Daoy (cell line): ENCODE results near the gene PP2D1. TPM values are rescaled to one million over a fixed set of nuclear protein-coding genes. Genes with fewer than 3 reads are reported as not detected.
"Not testable (repeated sequence)": the region's sequence is repeated elsewhere in the genome, so short reads cannot be mapped to it uniquely, and the experiment has no call there.

Source experiments
- DNase-seq: peaks from one replicate; pipeline ENCODE4 v3.0.0-alpha.2; 2015; ENCODE audit warnings: low read depth
- total RNA-seq: library from RNA; depleted of rRNA; stranded (reverse); fragments of >200 nt; shearing (Covaris generic); gene quantifications from 2 replicates; pipeline ENCODE4 v1.2.3, GENCODE V29; 2014; rRNA removed

PP2D1 gene
- total RNA-seq, 1 experiment from 2014 or later = not detected

DNA sequence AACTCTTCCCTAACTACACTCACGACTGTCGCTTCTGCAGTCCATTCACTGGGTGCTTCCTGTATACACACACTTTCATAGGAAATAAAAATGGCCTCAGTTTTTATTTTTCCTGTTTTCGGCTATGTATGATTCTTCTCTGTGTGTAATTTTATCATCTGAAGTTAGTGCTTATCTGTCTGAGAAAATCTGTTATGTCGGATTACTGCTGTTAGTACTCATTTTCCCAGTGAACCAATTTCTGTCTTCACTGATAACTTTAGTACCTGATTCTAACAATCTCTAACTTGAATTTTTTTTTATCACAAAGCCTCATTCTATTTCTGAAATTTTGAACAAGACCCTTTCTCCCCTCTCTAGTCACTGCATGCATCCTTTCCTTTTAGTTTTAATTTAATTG, 44.3 kb downstream of the PP2D1 start:
- DNase-seq = no peak

DNA sequence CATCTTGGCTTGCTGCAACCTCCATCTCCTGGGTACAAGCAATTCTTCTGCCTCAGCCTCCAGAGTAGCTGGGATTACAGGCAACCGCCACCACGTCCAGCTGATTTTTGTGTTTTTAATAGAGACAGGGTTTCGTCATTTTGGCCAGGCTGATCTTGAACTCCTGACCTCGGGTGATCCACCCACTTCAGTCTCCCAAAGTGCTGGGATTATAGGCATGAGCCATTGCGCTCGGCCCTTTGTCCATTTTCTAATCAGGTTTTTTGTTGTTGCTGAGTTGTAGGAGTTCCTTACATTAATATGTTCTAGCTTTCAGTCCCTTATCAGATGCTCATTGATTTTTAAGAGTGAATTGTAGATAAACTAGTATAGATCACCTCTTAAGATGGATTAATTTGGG, 44.9 kb downstream of the PP2D1 start:
- no peak for DNase-seq

DNA sequence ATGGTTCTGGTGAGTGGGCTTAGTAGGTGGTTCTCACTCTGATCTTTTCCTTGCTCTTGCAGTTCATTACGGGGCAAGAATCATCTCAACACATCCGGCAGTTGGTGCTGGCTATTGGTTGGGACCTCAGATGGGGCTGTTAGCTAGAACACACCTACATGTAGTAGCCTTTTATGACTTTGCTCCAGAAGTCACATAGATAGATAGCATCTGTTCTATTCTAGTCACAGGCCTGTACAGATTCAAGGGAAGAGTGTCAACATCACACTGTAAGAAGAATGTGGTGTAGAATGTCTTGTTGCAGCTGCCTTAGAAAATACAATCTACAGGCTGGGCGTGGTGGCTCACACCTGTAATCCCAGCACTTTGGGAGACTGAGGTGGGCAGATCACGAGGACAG, 50.1 kb downstream of the PP2D1 start:
- no peak for DNase-seq

DNA sequence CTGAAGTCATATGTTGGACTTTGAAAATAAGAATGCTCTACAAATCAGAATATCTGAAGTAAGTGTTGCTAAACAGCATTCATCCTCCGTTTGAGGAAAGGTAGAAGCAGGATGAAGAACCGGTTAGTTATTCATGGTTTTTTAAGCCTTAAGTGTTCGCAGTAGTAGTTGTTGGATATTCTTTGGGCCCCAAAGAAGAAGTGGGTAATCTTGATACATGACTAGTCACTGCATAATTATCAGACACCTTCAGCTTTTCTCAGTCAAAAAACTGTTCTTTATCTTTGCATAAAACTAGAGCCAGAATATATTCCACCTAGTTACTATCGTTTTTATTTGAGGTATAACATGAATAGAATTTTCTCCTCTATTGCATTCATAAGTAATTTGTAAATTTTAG, 51.4 kb downstream of the PP2D1 start:
- no peak for DNase-seq

DNA sequence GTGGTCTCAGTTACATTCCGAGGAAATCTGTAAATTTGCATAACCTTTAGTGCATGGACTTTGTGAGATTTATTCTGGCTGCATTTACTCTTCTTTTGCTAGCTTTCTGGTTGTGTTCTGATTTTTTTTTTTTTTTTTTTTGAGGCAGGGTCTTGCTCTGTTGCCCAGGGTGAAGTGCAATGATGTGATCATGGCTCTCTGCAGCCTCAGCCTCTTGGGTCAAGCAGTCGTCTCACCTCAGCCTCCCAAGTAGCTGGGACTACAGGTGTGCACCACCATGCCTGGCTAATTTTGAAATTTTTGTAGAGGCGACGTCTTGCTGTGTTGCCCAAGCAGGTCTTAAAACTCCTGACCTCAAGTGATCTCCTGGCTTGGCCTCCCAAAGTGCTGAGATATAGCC, 52.6 kb downstream of the PP2D1 start:
- no peak for DNase-seq

DNA sequence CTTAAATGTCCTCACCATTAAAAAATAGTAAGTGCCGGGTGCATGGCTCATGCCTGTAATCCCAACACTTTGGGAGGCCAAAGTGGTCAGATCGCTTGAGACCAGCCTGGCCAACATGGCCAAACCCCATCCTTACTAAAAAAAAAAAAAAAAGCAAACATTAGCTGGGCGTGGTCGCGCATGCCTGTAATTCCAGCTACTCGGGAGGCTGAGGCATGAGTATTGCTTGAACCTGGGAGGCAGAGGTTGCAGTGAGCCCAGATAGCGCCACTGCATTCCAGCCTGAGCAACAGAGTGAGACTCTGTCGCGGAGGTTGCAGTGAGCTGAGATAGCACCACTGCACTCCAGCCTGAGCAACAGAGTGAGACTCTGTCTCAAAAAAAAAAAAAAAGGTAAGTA, 54.7 kb downstream of the PP2D1 start:
- not testable (repeated sequence) for DNase-seq

DNA sequence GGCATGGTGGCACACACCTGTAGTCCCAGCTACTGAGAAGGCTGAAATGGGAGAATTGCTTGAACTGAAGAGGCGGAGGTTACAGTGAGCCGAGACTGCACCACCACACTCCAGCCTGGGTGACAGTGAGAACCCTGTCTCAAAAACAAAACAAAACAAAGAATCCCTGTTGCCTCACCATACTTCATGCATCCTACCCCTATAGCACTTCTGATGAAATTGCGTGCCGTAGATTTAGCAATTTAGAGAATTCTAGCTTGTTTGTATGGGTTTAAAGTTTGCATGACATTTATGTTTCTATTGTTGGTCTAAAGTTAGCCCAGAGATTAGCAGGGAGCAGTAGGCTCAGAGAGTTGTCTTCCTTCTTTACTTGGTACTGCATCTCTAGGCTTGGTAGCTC, 57.4 kb downstream of the PP2D1 start:
- no peak for DNase-seq

- DNase-seq = no peak
Measured at GRCh38 chr3:19950316-19950715, 61.7 kb downstream of the PP2D1 start.

- no peak for DNase-seq
Measured at GRCh38 chr3:19948226-19948591, 63.9 kb downstream of the PP2D1 start.

GRCh38 chr3:19947549-19948225, 64.4 kb downstream of the PP2D1 start:
- peak; percentile 40 for DNase-seq

- peak; percentile 98 for DNase-seq
Measured at GRCh38 chr3:19946832-19947548, 65.1 kb downstream of the PP2D1 start, which contains the start of gene RAB5A. Gene RAB5A (plus strand): TSS chr3:19947097. CDS start chr3:19950899, 3,802 bp downstream.

DNA sequence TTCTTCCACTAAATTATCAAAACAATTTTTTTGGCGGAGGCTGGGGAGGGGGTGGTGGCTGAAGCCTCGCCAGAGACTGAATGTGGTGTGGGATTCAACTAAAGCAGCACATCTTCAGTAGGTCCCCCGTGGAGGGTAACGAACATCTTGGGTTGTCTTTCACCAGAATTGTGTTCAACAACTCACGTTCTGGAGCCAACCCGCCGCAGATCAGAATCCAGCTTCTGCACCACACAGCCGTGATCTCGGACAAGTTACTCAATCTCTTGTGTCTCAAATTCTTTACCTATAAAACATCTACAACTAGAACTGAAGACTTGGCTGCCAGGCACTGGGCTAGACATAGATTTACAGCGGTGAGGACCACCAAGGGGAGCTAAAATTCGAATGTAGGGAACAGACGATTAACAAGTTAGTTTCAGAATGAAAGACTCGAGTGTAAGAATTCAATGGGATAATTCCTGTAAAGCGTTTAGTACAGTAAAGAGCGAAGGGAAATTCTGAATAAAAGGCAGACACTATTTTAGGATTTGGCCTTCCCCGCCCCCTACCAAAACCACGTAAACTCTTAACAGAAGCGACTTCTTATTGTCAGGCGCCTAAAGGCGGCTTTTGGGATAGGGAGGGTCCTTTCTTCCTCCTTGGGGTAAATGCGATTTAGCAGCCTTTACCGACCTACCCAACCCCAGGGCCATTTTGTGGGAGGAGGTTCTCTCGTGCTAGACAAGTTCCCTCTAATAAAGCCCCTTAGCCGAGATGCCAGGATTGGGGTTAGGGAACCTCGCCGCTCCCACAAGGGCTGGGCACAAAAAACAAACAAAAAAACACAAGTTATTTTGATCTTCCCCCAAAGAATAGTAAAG, 65.9 kb downstream of the PP2D1 start:
- DNase-seq = no peak

- DNase-seq = no peak
Measured at GRCh38 chr3:19945534-19945933, 66.5 kb downstream of the PP2D1 start.

GRCh38 chr3:19940643-19941042, 71.4 kb downstream of the PP2D1 start:
- DNase-seq = no peak

- no peak for DNase-seq
Measured at GRCh38 chr3:19938295-19938627, 73.8 kb downstream of the PP2D1 start.

GRCh38 chr3:19937459-19938294, 74.4 kb downstream of the PP2D1 start:
- DNase-seq = peak; percentile 37

Other genes with a start within 250 kb of the PP2D1 start
- gene EFHB, start 78.0 kb downstream of the PP2D1 start, total RNA-seq = 0.65 TPM in 1 of 2 replicates, not detected in the other
- 19.2 TPM in 2 replicates for gene RAB5A, start 65.2 kb downstream of the PP2D1 start, total RNA-seq
- gene KAT2B, start 28.2 kb upstream of the PP2D1 start, total RNA-seq = 1.6 and 7.5 TPM in 2 replicates
- gene SGO1, start 173.9 kb upstream of the PP2D1 start, total RNA-seq = 13.3 and 14.6 TPM in 2 replicates